Spleen (tissue), 11 donors: Measurements from ENCODE around the gene XIRP1. TPM values are rescaled to one million over a fixed set of nuclear protein-coding genes. Genes with fewer than 3 reads are reported as not detected.

ENCODE experiments used
- DNase-seq: peaks from one replicate; pipeline ENCODE4 v3.0.0-alpha.2; 2020
- H3K27ac ChIP-seq, 8 donors: fragments of 200-600 bp; sonication (generic) in 7 of 8; 1 replicate in 4 of 8; 2 replicates in 4 of 8; pipeline versions ENCODE4 v1.5.0 to v1.8.0; 2016 to 2021; ENCODE audit warnings: inconsistent platforms in 4 of 8, mild to moderate bottlenecking in 4 of 8, moderate library complexity in 1 of 8
- H3K27me3 ChIP-seq, 7 donors: fragments of 200-600 bp; sonication (generic) in 6 of 7; replicated peaks in 1 of 7; 1 replicate in 4 of 7; 2 replicates in 3 of 7; pipeline versions ENCODE4 v1.5.0 to v1.8.0; 2016 to 2021; ENCODE audit warnings: inconsistent platforms in 3 of 7, mild to moderate bottlenecking in 1 of 7
- H3K36me3 ChIP-seq, 6 donors: fragments of 200-600 bp; sonication (generic) in 5 of 6; 1 replicate in 4 of 6; 2 replicates in 2 of 6; pipeline versions ENCODE4 v1.5.0 to v1.8.0; 2016 to 2021; ENCODE audit warnings: inconsistent platforms in 2 of 6
- H3K4me1 ChIP-seq, 6 donors: fragments of 200-600 bp; sonication (generic) in 5 of 6; 1 replicate in 3 of 6; 2 replicates in 3 of 6; pipeline versions ENCODE4 v1.5.0 to v1.8.0; 2016 to 2021; ENCODE audit warnings: inconsistent platforms in 3 of 6
- H3K4me3 ChIP-seq, 8 donors: fragments of 200-600 bp; sonication (generic) in 7 of 8; 1 replicate in 4 of 8; 2 replicates in 4 of 8; pipeline versions ENCODE4 v1.5.0 to v1.8.0; 2016 to 2021; ENCODE audit warnings: inconsistent platforms in 4 of 8, mild to moderate bottlenecking in 4 of 8, moderate library complexity in 2 of 8
- H3K9me3 ChIP-seq, 8 donors: fragments of 200-600 bp; sonication (generic) in 7 of 8; 1 replicate in 4 of 8; 2 replicates in 4 of 8; pipeline versions ENCODE4 v1.5.0 to v1.8.0; 2016 to 2021; ENCODE audit warnings: inconsistent platforms in 4 of 8
- CTCF ChIP-seq, 11 experiments: fragments of 200-600 bp in 7 of 11; fragments of 450-650 bp in 4 of 11; sonication (generic) in 4 of 11; IDR thresholded peaks in 8 of 11; conservative IDR thresholded peaks in 3 of 11; 1 replicate in 7 of 11; 2 replicates in 4 of 11; pipeline versions ENCODE4 v1.4.0 to v1.8.0; 2016 to 2021; ENCODE audit warnings: antibody characterized with exemption in 11 of 11, inconsistent platforms in 4 of 11, mild to moderate bottlenecking in 1 of 11
- POLR2A ChIP-seq, 3 donors: fragments of 450-650 bp; IDR thresholded peaks; one replicate each; pipeline ENCODE4 v1.5.1; 2017; ENCODE audit warnings: antibody characterized with exemption in 3 of 3, mild to moderate bottlenecking in 1 of 3
- POLR2AphosphoS5 ChIP-seq, 3 donors: sonication (generic); formaldehyde crosslinking; IDR thresholded peaks; one replicate each; pipeline ENCODE4 v1.5.1; 2017; ENCODE audit warnings: antibody characterized with exemption in 3 of 3
- WGBS, 5 donors: extraction: QIAGEN DNeasy Blood & Tissue Kit in 3 of 5; methylation state at CpG; one replicate each; pipeline versions ENCODE4 v1.1.5 to v1.1.7; 2013 to 2018; 5-methylcytosine and 5-hydroxymethylcytosine counted together
- intact Hi-C: fragments of 100-400 bp; cut with DNase I; formaldehyde crosslinking; loops from one replicate; pipeline ENCODE4 v1.15.0; 2023; ENCODE audit warnings: low total_unique reads
- polyA plus RNA-seq, 3 donors: library from polyadenylated mRNA; stranded (reverse); fragments of 200-250 nt; gene quantifications; one replicate each; pipeline ENCODE4 v1.2.1, GENCODE V29; 2013
- total RNA-seq, 7 donors: library from RNA; depleted of rRNA in 3 of 7; stranded (reverse); fragments of >200 nt in 3 of 7; fragmentation: NEBNext Ultra II Directional in 4 of 7; extraction: Animal tissue kit (Norgen Biotek cat#: 25700) in 4 of 7; gene quantifications; one replicate each; pipeline versions ENCODE4 v1.1.0 to v1.2.1, GENCODE V29; 2016 to 2021
- donor health status: healthy with polysubstance abuse.
- donor health status: DM: no; HTN: no; CAD: no; lungs with moderate emphysema.
- donor health status: DM: no; HTN: no; CAD: no.
- donor health status: Bipolar disorder and iron deficiency.
- donor health status: healthy.
- donor health status: DM: no; HTN: no; CAD: no.
- donor health status: DM: yes; HTN: yes; CAD: no.

Gene XIRP1
- total and polyA plus RNA-seq, 10 donors = 0.06 to 0.70 (median 0.27) TPM; not detected in 3

- Histone ChIP-seq H3K4me1 (peaks cover 66 to 92% (median 87%) of the 10 kb centered on the region in 6 donors), H3K27me3 (no peaks in the 10 kb centered on the region), H3K36me3 (peaks cover under 1 to 31% (median 26%) of the 10 kb centered on the region in 6 donors), H3K4me3 (peak overlapping the region in 6 of 8 donors; percentile 10 to 60 (median 26)), H3K9me3 (no peaks in the 10 kb centered on the region), H3K27ac (peak overlapping the region; percentile 81 to 100 (median 98))
- DNase-seq = no peak
- TF ChIP-seq POLR2AphosphoS5 (IDR thresholded peaks at IDR 0.05) (peak in 1 of 3 donors; percentile 21), CTCF (IDR thresholded peaks at IDR 0.05 in 8 of 11, conservative IDR thresholded peaks at IDR 0.05 in 3 of 11) (no peak), POLR2A (IDR thresholded peaks at IDR 0.05) (no peak)
- intact Hi-C loops = no loop called here
- 26 to 44% (median 35%) methylated on average over 9 of the region's 9 CpGs for WGBS, 5 donors
These were observed 43.8 kb downstream of the XIRP1 start for GRCh38 chr3:39148435-39149058.

GRCh38 chr3:39147711-39148434, 44.5 kb downstream of the XIRP1 start:
- 8 to 15% (median 10%) methylated on average over 9 of the region's 9 CpGs for WGBS, 5 donors
- H3K4me1 ChIP-seq = peaks cover 66 to 98% (median 91%) of the 10 kb centered on the region in 6 donors
- intact Hi-C loops = no loop called here

GRCh38 chr3:39146611-39147591, 45.5 kb downstream of the XIRP1 start:
- peaks cover 5 to 48% (median 42%) of the 10 kb centered on the region in 6 donors for H3K36me3 ChIP-seq
- 14 to 26% (median 19%) methylated on average over 14 to 15 of the region's 15 CpGs for WGBS, 5 donors

More at GRCh38 chr3:39147711-39148434, 44.5 kb downstream of the XIRP1 start:
- Histone ChIP-seq H3K9me3 (no peaks in the 10 kb centered on the region), H3K36me3 (peaks cover 5 to 38% (median 33%) of the 10 kb centered on the region in 6 donors), H3K4me3 (peak overlapping the region in 6 of 8 donors; percentile 10 to 60 (median 26)), H3K27me3 (no peaks in the 10 kb centered on the region), H3K27ac (peak overlapping the region; percentile 81 to 100 (median 98))
- peak; percentile 90 for DNase-seq
- TF ChIP-seq POLR2A (IDR thresholded peaks at IDR 0.05) (no peak), POLR2AphosphoS5 (IDR thresholded peaks at IDR 0.05) (peak in 2 of 3 donors; percentile 41 to 61)

More at GRCh38 chr3:39146611-39147591, 45.5 kb downstream of the XIRP1 start:
- H3K9me3 ChIP-seq = no peaks in the 10 kb centered on the region
- no peaks in the 10 kb centered on the region for H3K27me3 ChIP-seq
- DNase-seq = peak; percentile 92
- H3K4me3 ChIP-seq = peak overlapping the region in 5 of 8 donors; percentile 19 to 60 (median 27)
- TF ChIP-seq POLR2AphosphoS5 (IDR thresholded peaks at IDR 0.05) = peak; percentile 39 to 68 (median 66)
- TF ChIP-seq CTCF (IDR thresholded peaks at IDR 0.05 in 8 of 11, conservative IDR thresholded peaks at IDR 0.05 in 3 of 11) = no peak
- no peak for TF ChIP-seq POLR2A (IDR thresholded peaks at IDR 0.05)
- peak overlapping the region; percentile 81 to 100 (median 98) for H3K27ac ChIP-seq
- intact Hi-C loops = no loop called here
- H3K4me1 ChIP-seq = peaks cover 73 to 100% (median 97%) of the 10 kb centered on the region in 6 donors
